ENCODE measurements around the gene XPNPEP2. TPM values are rescaled to one million over a fixed set of nuclear protein-coding genes. Genes with fewer than 3 reads are reported as not detected.

Gene XPNPEP2
- total RNA-seq, 1 experiment from 2014 or later: 0.11 TPM

GRCh38 chrX:129704491-129704890, 34.3 kb upstream of the XPNPEP2 start:
- POLR2A ChIA-PET: no interaction called here
- DNase-seq (ENCODE audit: low spot score) (no peak), ATAC-seq (no peak)
- no peak for TF ChIP-seq ZNF281 (CRISPR knock-in tag; IDR thresholded peaks at IDR 0.05)
- no peak for TF ChIP-seq MXD4 (CRISPR knock-in tag; IDR thresholded peaks at IDR 0.05; ENCODE audit: borderline replicate concordance)
- TF ChIP-seq ERG (CRISPR knock-in tag; IDR thresholded peaks at IDR 0.05): no peak
- TF ChIP-seq PREB (CRISPR knock-in tag; IDR thresholded peaks at IDR 0.05; ENCODE audit: borderline replicate concordance): no peak
- no peak for TF ChIP-seq MAX (CRISPR knock-in tag; IDR thresholded peaks at IDR 0.05)
- TF ChIP-seq GABPB1 (CRISPR knock-in tag; IDR thresholded peaks at IDR 0.05): no peak
- no peak for TF ChIP-seq CDX4 (CRISPR knock-in tag; IDR thresholded peaks at IDR 0.05; ENCODE audit: borderline replicate concordance)
- TF ChIP-seq ZMAT4 (CRISPR knock-in tag; IDR thresholded peaks at IDR 0.05): no peak
- TF ChIP-seq ELF4 (CRISPR knock-in tag; IDR thresholded peaks at IDR 0.05; ENCODE audit: low read depth): no peak
- no peak for TF ChIP-seq RELA (CRISPR knock-in tag; IDR thresholded peaks at IDR 0.05; ENCODE audit: borderline replicate concordance)
- TF ChIP-seq KAT7 (CRISPR knock-in tag; IDR thresholded peaks at IDR 0.05; ENCODE audit: borderline replicate concordance): no peak
- TF ChIP-seq CREM (CRISPR knock-in tag; IDR thresholded peaks at IDR 0.05): no peak
- TF ChIP-seq PRRX2 (CRISPR knock-in tag; IDR thresholded peaks at IDR 0.05): no peak
- CTCF ChIA-PET: no interaction called here
- H3K27me3 Mint-ChIP-seq (ENCODE audit: low read depth): no peaks in the 10 kb centered on the region; the same call in 1 of the 2 replicates
- H3K9me3 Mint-ChIP-seq: peaks cover 4% of the 10 kb centered on the region
- no peak overlapping the region for H3K4me3 Mint-ChIP-seq
- no peaks in the 10 kb centered on the region for H3K4me1 Mint-ChIP-seq
- peaks cover 3% of the 10 kb centered on the region; the same call in 1 of the 2 replicates for H3K36me3 Mint-ChIP-seq
- no peak overlapping the region for H3K27ac Mint-ChIP-seq

GRCh38 chrX:129705377-129705925, 33.3 kb upstream of the XPNPEP2 start:
- no peaks in the 10 kb centered on the region for H3K4me1 Mint-ChIP-seq
- peaks cover 3% of the 10 kb centered on the region; the same call in 1 of the 2 replicates for H3K36me3 Mint-ChIP-seq
- CTCF ChIA-PET: no interaction called here
- DNase-seq (ENCODE audit: low spot score) (no peak), ATAC-seq (no peak)
- peaks cover 4% of the 10 kb centered on the region for H3K9me3 Mint-ChIP-seq
- no peaks in the 10 kb centered on the region for H3K27me3 Mint-ChIP-seq (ENCODE audit: low read depth)
- no peak overlapping the region for H3K27ac Mint-ChIP-seq
- no peak overlapping the region for H3K4me3 Mint-ChIP-seq
- POLR2A ChIA-PET: no interaction called here
- TF ChIP-seq GTF2I (CRISPR knock-in tag; conservative IDR thresholded peaks at IDR 0.05) (no peak), E2F5 (CRISPR knock-in tag; IDR thresholded peaks at IDR 0.05) (no peak), JUN (CRISPR knock-in tag; IDR thresholded peaks at IDR 0.05) (no peak), NFE2L1 (CRISPR knock-in tag; IDR thresholded peaks at IDR 0.05) (no peak), CREB1 (CRISPR knock-in tag; IDR thresholded peaks at IDR 0.05) (no peak), ZNF425 (CRISPR knock-in tag; conservative IDR thresholded peaks at IDR 0.05) (no peak), NFATC4 (CRISPR knock-in tag; IDR thresholded peaks at IDR 0.05) (no peak), ZNF317 (CRISPR knock-in tag; IDR thresholded peaks at IDR 0.05; ENCODE audit: borderline replicate concordance, low read depth) (no peak), FOXP4 (CRISPR knock-in tag; IDR thresholded peaks at IDR 0.05) (no peak), FOXK1 (CRISPR knock-in tag; IDR thresholded peaks at IDR 0.05) (no peak)
